GM12878 (cell line): ENCODE measurements around the gene AP2B1. TPM values are rescaled to one million over a fixed set of nuclear protein-coding genes. Genes with fewer than 3 reads are reported as not detected.

Source experiments
- CBFB ChIP-seq: IDR thresholded peaks from 2 replicates; pipeline ENCODE4 v1.6.1; 2016; ENCODE audit warnings: antibody characterized with exemption, low read depth
- CHD2 ChIP-seq: IDR thresholded peaks from 2 replicates; pipeline ENCODE4 v1.6.1; 2011; ENCODE audit warnings: low read depth, low read length, improper control_type of control experiment, borderline replicate concordance
- EED ChIP-seq: sonication (generic); IDR thresholded peaks from 2 replicates; pipeline ENCODE4 v1.6.1; 2016; ENCODE audit warnings: antibody characterized with exemption, low read depth
- MTA2 ChIP-seq: fragments of 450-650 bp; IDR thresholded peaks from 2 replicates; pipeline ENCODE4 v1.6.1; 2016; ENCODE audit warnings: low read depth, mild to moderate bottlenecking, moderate library complexity
- RAD51 ChIP-seq: fragments of 450-650 bp; IDR thresholded peaks from 2 replicates; pipeline ENCODE4 v1.6.1; 2016; ENCODE audit warnings: moderate library complexity, mild to moderate bottlenecking, inconsistent platforms
- STAT1 ChIP-seq: fragments of 450-650 bp; conservative IDR thresholded peaks from 2 replicates; pipeline ENCODE4 v1.6.1; 2014; ENCODE audit warnings: antibody characterized with exemption, mild to moderate bottlenecking
- SUPT20H ChIP-seq: IDR thresholded peaks from 2 replicates; pipeline ENCODE4 v1.6.1; 2011; ENCODE audit warnings: low read depth, mild to moderate bottlenecking, low read length, moderate library complexity, borderline replicate concordance; ENCODE audit not compliant: control insufficient read depth
- polyA plus RNA-seq, 11 experiments: library from polyadenylated mRNA; depleted of rRNA in 4 of 11; unstranded in 6 of 11; stranded (reverse) in 5 of 11; fragments of >200 nt; fragmentation: Nextera tagmentation in 4 of 11; fragmentation: Illumina TruSeq in 1 of 11; extraction: Ambion mirVana in 4 of 11; extraction: Trizol in 1 of 11; gene quantifications; 1 replicate in 1 of 11; 2 replicates in 10 of 11; pipeline versions ENCODE4 v1.2.1 to v1.2.3, GENCODE V29; 2011 to 2016; ENCODE audit warnings: inconsistent platforms in 2 of 11, missing spikeins in 2 of 11, low read depth in 1 of 11
- total RNA-seq, 4 experiments: library from RNA; depleted of rRNA in 3 of 4; stranded (reverse); fragments of >200 nt in 3 of 4; fragmentation: Illumina TruSeq in 1 of 4; extraction: Trizol in 1 of 4; gene quantifications; 2 replicates each; pipeline versions ENCODE4 v1.2.1 to v1.2.3, GENCODE V29; 2013 to 2021
- TF ChIP-seq, protein P1 (sequence below): IDR thresholded peaks from 2 replicates; pipeline ENCODE4 v1.6.1; 2011; ENCODE audit warnings: borderline replicate concordance, low read depth, mild to moderate bottlenecking, moderate library complexity, low read length; ENCODE audit not compliant: insufficient read depth, poor library complexity, severe bottlenecking
- TF ChIP-seq, protein P2 (sequence below): fragments of 450-650 bp; IDR thresholded peaks from 2 replicates; pipeline ENCODE4 v1.6.1; 2018; ENCODE audit warnings: mild to moderate bottlenecking, low read depth, moderate library complexity; ENCODE audit not compliant: partially characterized antibody
- TF ChIP-seq, protein P3 (sequence below): fragments of 450-650 bp; IDR thresholded peaks from 2 replicates; pipeline ENCODE4 v1.6.1; 2016; ENCODE audit warnings: mild to moderate bottlenecking

Gene AP2B1
- total and polyA plus RNA-seq, 10 of the 15 experiments (the other 5 are each of a cell fraction or from before 2014, with no cell fraction given), result 18.6 to 112 (median 53.9) TPM

DNA sequence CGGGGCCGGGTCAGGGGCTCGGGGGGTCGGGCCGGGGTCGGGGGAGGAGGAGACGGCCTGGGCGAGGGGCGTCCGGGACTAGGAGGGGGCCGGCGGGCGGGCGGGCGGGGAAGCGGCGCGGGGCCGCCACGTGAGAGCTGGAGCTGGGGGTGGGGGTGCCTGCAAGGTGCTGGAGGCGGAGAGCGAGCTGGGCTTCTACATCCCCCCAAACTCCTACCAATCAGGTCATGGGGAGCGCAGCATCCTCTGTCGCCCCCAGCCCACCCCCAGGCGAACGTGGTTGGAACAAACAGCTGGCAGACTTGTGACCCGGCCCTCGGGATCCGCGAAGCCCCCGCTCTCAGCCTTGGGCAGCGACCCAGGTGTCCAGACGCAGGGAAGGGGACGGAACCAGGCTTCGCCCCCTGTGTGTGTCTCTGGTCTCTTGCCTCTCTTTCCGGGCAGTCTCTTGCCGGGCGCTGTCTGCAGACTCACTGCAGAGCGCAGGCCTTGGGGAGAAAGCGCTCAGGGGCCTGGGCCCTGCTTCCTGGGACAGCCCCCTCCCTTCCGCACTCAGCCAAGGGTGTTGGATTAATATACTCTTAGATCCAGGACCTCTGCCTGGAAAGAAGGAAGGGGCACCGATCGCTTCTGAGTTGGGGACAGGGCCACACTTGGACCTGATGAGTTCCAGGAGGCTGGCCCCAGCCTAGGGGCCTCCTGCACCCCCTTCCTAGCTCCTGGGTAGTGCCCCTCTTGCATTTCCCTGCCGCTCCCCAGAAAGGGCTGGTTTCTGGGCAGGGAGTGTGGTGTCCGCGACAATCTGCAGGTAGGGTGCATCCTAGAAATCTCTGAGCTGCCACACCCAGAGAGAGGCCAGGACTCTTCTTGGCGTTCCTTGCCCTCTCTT, 145.0 kb downstream of the AP2B1 start (continued):
- TF ChIP-seq, protein P1, sequence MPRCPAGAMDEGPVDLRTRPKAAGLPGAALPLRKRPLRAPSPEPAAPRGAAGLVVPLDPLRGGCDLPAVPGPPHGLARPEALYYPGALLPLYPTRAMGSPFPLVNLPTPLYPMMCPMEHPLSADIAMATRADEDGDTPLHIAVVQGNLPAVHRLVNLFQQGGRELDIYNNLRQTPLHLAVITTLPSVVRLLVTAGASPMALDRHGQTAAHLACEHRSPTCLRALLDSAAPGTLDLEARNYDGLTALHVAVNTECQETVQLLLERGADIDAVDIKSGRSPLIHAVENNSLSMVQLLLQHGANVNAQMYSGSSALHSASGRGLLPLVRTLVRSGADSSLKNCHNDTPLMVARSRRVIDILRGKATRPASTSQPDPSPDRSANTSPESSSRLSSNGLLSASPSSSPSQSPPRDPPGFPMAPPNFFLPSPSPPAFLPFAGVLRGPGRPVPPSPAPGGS, result no peak
- TF ChIP-seq EED (no peak), MTA2 (no peak), SUPT20H (no peak), CBFB (no peak), CHD2 (no peak), RAD51 (no peak), STAT1 (no peak)
- TF ChIP-seq, protein P2, sequence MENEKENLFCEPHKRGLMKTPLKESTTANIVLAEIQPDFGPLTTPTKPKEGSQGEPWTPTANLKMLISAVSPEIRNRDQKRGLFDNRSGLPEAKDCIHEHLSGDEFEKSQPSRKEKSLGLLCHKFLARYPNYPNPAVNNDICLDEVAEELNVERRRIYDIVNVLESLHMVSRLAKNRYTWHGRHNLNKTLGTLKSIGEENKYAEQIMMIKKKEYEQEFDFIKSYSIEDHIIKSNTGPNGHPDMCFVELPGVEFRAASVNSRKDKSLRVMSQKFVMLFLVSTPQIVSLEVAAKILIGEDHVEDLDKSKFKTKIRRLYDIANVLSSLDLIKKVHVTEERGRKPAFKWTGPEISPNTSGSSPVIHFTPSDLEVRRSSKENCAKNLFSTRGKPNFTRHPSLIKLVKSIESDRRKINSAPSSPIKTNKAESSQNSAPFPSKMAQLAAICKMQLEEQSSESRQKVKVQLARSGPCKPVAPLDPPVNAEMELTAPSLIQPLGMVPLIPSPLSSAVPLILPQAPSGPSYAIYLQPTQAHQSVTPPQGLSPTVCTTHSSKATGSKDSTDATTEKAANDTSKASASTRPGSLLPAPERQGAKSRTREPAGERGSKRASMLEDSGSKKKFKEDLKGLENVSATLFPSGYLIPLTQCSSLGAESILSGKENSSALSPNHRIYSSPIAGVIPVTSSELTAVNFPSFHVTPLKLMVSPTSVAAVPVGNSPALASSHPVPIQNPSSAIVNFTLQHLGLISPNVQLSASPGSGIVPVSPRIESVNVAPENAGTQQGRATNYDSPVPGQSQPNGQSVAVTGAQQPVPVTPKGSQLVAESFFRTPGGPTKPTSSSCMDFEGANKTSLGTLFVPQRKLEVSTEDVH, result no peak
- TF ChIP-seq, protein P3, sequence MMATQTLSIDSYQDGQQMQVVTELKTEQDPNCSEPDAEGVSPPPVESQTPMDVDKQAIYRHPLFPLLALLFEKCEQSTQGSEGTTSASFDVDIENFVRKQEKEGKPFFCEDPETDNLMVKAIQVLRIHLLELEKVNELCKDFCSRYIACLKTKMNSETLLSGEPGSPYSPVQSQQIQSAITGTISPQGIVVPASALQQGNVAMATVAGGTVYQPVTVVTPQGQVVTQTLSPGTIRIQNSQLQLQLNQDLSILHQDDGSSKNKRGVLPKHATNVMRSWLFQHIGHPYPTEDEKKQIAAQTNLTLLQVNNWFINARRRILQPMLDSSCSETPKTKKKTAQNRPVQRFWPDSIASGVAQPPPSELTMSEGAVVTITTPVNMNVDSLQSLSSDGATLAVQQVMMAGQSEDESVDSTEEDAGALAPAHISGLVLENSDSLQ, result no peak
